Stomach (tissue), 4 donors: ENCODE data around the gene REG3A.

Experiments
- CTCF ChIP-seq, 7 experiments: fragments of 450-650 bp in 4 of 7; fragments of 200-600 bp in 3 of 7; sonication (generic) in 3 of 7; IDR thresholded peaks; one replicate each; pipeline ENCODE4 v1.5.1; 2016 to 2019; ENCODE audit warnings: antibody characterized with exemption in 7 of 7, control low read depth in 2 of 7, mild to moderate bottlenecking in 1 of 7
- POLR2A ChIP-seq, 4 donors: fragments of 450-650 bp; IDR thresholded peaks; one replicate each; pipeline ENCODE4 v1.6.1; 2016; ENCODE audit warnings: antibody characterized with exemption in 4 of 4, control low read depth in 2 of 4, mild to moderate bottlenecking in 1 of 4, moderate library complexity in 1 of 4

GRCh38 chr2:79200762-79201161, 41.2 kb upstream of the REG3A start:
- TF ChIP-seq POLR2A (IDR thresholded peaks at IDR 0.05) (no peak), CTCF (IDR thresholded peaks at IDR 0.05) (no peak)
